CMK (cell line): Measurements from ENCODE around the gene FAT2.
A peak's percentile ranks its signal among the peaks of the same experiment; 100 is the strongest.
"Not testable (repeated sequence)": the region's sequence is repeated elsewhere in the genome, so short reads cannot be mapped to it uniquely, and the experiment has no call there.

ENCODE experiments used
- DNase-seq: peaks from one replicate; pipeline ENCODE4 v3.0.0-alpha.2; 2010; ENCODE audit warnings: low read depth

Gene FAT2

DNA sequence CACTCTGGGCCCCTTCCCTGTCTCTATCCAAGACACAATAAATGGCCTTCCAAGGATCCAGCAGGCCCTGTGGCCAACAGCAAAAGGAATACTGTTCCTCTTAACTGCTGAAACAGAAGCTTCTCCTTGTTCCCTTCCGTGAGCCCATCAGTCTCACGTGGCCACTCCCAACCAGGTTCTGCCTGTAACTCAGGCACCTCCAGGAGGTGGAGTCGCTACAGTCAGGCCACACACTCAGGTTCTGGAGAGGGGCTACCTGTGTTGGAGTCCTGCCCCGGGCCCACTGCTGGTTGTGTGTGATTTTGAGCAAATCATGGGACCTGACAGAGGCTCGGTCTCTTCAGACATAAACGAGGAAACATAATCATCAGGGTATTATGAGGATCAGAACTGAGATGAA, 10.3 kb downstream of the FAT2 start:
- DNase-seq: no peak

GRCh38 chr5:151580239-151580638, 10.9 kb downstream of the FAT2 start:
- no peak for DNase-seq

GRCh38 chr5:151579146-151579545, 12.0 kb downstream of the FAT2 start:
- not testable (repeated sequence) for DNase-seq

DNA sequence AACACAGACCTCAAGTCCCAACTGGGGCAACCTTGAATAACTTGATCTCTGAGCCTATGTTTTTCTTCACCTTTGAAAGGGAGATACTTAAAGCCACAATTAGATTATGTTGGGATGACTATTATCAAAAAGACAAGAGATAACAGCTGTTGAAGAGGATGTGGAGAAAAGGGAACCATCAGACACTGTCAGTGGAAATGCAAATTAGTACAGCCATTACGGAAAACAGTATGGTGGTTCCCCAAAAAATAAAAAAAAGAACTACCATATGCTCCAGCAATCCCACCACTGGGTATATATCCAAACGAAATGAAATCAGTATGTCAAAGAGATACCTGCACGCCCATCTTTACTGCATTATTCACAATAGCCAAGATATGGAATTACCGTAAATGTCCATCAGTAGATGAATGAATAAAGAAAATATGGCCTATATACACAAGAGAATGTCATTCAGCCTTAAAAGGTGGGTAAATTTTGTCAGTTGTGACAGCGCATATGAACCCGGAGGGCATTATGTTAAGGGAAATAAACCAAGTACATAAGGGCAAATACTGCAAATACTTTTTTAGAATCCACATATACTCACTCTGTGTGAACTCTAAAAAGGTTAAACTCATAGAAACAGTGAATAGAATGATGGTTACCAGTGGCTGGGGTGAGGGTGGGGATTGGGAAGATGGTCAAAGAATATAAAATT, 12.7 kb downstream of the FAT2 start:
- DNase-seq: no peak

- peak; percentile 51 for DNase-seq
Observed at GRCh38 chr5:151577566-151577965, 13.6 kb downstream of the FAT2 start.

GRCh38 chr5:151574444-151574996, 16.6 kb downstream of the FAT2 start:
- no peak for DNase-seq

GRCh38 chr5:151572657-151573368, 18.3 kb downstream of the FAT2 start:
- no peak for DNase-seq

DNA sequence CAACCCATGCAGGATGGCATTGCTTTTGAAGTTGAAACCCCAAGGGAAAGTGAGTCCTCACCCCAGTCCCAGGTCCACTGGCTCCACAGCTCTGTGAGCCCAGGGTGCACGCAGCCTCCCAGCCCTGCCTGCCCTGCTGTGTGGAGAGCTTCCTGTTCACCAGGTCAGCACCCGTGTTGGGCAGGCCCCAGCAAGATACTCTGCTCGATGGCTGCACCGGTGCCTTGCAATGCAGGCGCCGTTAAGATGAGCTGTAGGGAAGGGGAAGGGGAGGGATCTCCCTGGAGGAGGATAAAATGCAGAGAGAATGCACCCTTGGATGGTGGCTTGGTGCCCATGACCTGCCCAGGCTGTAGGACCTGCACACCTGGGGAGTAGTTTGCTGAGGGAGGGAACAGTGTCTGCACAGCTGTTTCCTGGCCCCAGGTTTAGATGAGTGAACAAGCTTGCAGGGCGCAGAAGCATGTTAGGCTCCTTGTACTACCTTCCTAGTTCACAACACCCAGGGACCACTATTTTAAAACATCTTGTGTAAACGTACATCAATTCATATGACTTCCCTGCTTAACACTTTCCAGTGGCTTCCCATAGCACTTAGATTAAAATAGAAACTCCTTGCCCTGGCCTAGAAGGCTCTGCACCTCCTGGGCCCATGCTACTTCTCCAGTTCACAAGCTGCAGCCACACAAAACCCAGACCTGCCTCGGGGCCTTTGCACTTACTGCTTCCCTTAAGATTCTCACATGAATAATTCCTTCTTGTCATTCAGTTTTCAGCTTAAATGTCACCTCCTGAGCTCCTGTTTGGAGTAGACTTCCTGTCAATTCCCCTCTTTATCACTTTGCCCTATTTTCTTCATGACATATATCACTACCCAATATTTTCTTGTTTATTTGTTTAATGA, 19.6 kb downstream of the FAT2 start:
- DNase-seq: no peak

DNA sequence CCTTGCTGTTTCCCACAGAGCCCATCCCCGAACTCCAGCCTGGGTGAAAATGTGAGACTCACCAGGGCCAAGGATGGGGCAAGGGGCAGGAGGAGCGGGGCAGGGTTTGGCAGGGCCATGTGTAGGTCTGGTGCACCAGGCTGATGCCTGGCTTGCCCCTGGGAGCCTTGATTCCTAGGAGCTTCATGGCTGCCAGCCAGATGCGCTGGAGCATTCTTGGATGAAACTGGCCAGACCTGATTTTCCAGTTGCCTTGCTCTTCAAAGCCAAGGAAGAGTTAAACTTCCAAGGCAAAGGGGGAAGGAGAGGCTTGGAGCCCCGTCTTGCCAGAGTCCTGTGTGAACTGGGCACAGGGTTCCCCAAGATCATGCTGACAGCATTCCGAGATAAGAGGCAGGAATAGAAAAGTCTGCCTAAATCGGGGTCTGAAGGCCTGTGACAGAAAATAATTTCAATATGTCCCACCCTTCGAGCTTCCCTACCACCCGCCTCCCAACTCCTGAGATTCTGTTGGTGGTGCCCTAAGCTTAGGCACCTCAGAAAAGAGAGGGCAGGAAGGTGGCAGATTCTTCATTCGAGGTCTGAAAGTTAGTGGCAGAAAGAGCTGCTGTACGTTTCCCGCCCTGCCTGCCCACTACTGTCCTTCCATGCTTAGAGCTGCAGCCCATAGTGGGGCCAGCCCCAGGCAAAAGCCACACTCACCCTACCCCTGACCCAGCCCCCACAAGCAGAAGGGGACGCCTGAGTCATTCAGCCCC, 20.4 kb downstream of the FAT2 start:
- DNase-seq: no peak

DNA sequence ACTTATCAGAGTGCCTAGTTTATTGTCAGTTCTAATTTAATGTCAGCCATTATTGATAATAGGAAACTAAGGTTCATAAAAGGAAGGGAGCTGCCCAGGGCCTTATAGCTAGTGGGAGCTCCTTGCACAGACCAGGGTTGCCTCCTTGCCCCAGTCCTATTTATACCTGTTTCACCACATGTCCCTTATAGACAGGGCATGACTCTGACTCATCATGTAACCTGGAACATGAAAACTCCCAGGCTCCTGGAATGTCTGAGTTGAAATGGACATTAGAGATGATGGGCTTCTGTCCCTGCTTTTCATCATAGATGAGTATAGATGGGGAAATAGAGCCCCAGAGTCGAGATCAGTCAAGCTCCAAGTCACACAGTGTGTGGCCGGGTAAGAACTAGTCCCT, 21.1 kb downstream of the FAT2 start:
- no peak for DNase-seq

- no peak for DNase-seq
Observed at GRCh38 chr5:151569132-151570046, 21.7 kb downstream of the FAT2 start.

DNA sequence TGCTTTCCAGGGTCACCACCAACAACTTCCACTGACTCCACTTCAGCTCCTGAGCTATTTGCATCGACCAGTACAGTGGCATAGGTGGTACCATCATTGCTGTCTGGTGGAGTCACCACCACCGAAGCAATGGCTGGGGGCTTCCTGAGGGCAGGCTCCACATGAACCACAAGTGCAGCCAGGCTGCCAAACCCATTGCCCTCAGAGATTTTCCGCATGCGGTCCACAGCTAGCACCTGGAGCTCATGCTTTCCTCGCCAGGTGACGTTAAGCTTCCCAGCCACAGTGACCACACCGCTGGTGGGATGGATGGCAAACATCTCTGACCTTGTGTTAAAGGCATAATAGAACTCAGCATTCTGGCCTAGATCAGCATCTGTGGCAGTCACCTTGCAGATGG, 23.1 kb downstream of the FAT2 start:
- DNase-seq: no peak

DNA sequence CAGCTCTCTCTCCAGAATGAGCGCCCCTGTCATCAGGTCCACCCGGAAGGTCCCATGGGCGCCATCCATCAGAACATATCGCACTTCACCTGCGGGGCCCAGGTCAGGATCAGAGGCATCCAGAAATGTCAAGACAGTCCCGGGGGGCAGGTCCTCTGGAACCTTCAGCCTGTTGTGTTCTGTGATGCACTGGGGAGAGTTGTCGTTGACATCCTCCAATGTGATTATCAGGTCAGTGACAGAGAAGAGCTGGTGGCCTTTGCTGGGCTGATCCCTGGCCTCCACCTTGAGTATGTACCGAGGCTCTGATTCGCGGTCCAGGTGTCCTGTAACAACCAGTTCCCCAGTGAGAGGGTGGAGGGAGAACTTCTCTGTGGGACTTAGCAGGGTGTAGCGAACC, 25.2 kb downstream of the FAT2 start:
- no peak for DNase-seq

- no peak for DNase-seq
Observed at GRCh38 chr5:151562019-151562707, 29.0 kb downstream of the FAT2 start.

- DNase-seq: no peak
Observed at GRCh38 chr5:151557951-151558350, 33.2 kb downstream of the FAT2 start.

DNA sequence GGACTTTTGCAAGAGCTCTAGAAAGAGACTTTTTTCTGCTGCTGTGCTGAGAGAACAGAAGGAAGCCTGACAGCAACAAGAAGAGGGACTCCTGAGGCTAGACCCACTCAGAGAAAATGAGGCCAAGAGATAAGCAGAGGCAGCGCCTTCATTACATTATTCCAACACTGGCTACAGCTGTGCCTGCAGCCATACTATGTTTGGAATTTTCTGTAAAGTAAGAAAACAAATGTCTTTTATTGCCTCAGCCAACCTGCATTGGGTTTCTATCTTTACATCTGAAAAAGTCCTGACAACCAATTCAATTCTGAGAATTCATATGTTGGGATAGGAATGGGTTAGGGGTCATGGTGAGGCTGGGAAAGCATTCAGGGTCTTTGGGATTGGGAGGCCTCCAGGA, 33.7 kb downstream of the FAT2 start:
- DNase-seq: no peak

GRCh38 chr5:151556806-151557205, 34.3 kb downstream of the FAT2 start:
- DNase-seq: no peak

GRCh38 chr5:151555760-151556576, 35.2 kb downstream of the FAT2 start:
- no peak for DNase-seq

DNA sequence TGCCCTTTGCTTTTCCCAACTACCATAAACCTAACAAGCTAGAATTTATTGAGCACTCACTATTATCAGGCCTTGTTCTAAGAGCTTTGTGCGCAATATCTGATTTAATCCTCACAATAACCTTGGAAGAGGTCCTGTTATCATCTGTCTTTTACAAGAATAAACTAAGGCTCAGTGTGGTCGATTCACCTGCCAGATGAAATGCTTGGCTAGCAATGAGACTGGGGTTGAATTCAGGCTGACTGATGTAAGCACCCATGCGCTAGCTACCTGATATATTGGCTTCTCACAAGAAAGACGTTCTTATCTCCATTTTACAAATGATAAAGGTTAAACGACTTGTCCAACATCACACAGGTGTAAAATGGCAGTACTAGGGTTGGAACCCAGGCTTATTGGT, 37.4 kb downstream of the FAT2 start:
- no peak for DNase-seq
